Stimulated activated effector memory CD8-positive, alpha-beta T cell treated with anti-CD3 and anti-CD28 coated beads, Interleukin-12 subunit alpha, Interleukin-12 subunit beta, amount 100 ng/mL, for 72 hours (primary cell): Measurements from ENCODE around the gene CSN1S1.
"Not testable (repeated sequence)": the region's sequence is repeated elsewhere in the genome, so short reads cannot be mapped to it uniquely, and the experiment has no call there.

Source experiments
- ATAC-seq: fragments of 150-1000 bp; cut with Tn5 transposase; 2 replicates; pipeline ENCODE4 v1.10.0; 2021
- DNase-seq, 2 donors: peaks; one replicate each; pipeline ENCODE4 v3.0.0; 2021 to 2022; ENCODE audit warnings: low spot score in 2 of 2
- H3K27ac Mint-ChIP-seq: one replicate; pipeline ENCODE4 v1.8.0; 2022; ENCODE audit warnings: mild to moderate bottlenecking, mixed read lengths
- H3K36me3 Mint-ChIP-seq: one replicate; pipeline ENCODE4 v1.8.0; 2022; ENCODE audit warnings: mild to moderate bottlenecking, mixed read lengths
- H3K4me1 Mint-ChIP-seq: one replicate; pipeline ENCODE4 v1.8.0; 2022; ENCODE audit warnings: mixed read lengths
- H3K4me3 Mint-ChIP-seq: one replicate; pipeline ENCODE4 v1.8.0; 2022; ENCODE audit warnings: mild to moderate bottlenecking, mixed read lengths
- H3K9me3 Mint-ChIP-seq: one replicate; pipeline ENCODE4 v1.8.0; 2022; ENCODE audit warnings: mixed read lengths

The CSN1S1 gene

GRCh38 chr4:69930768-69931167, at the start of gene CSN1S1:
TSS of gene CSN1S1 (plus strand) at chr4:69931068. CDS start at chr4:69932556, 1,488 bp downstream.
- peaks cover 3% of the 10 kb centered on the region for H3K9me3 Mint-ChIP-seq
- H3K36me3 Mint-ChIP-seq, result no peaks in the 10 kb centered on the region
- no peaks in the 10 kb centered on the region for H3K4me1 Mint-ChIP-seq
- DNase-seq (no peak), ATAC-seq (no peak)
- H3K27ac Mint-ChIP-seq, result no peak within 1 kb of the TSS
- H3K4me3 Mint-ChIP-seq, result no peak within 1 kb of the TSS

- no peak for ATAC-seq
- H3K9me3 Mint-ChIP-seq, result peaks cover 3% of the 10 kb centered on the region
- no peak overlapping the region for H3K4me3 Mint-ChIP-seq
- DNase-seq, result no peak
- no peak overlapping the region for H3K27ac Mint-ChIP-seq
- H3K36me3 Mint-ChIP-seq, result no peaks in the 10 kb centered on the region
- no peaks in the 10 kb centered on the region for H3K4me1 Mint-ChIP-seq
Measured at GRCh38 chr4:69881173-69881773, 49.6 kb upstream of the CSN1S1 start.

GRCh38 chr4:69882150-69882549, 48.7 kb upstream of the CSN1S1 start:
- no peaks in the 10 kb centered on the region for H3K4me1 Mint-ChIP-seq
- no peaks in the 10 kb centered on the region for H3K36me3 Mint-ChIP-seq
- ATAC-seq, result no peak
- no peak overlapping the region for H3K4me3 Mint-ChIP-seq
- peaks cover 3% of the 10 kb centered on the region for H3K9me3 Mint-ChIP-seq
- DNase-seq, result no peak
- H3K27ac Mint-ChIP-seq, result no peak overlapping the region

- Mint-ChIP-seq H3K36me3 (no peaks in the 10 kb centered on the region), H3K4me1 (no peaks in the 10 kb centered on the region), H3K27ac (no peak overlapping the region), H3K4me3 (no peak overlapping the region), H3K9me3 (peaks cover 4% of the 10 kb centered on the region)
- DNase-seq (no peak), ATAC-seq (no peak)
Measured at GRCh38 chr4:69888336-69888735, 42.5 kb upstream of the CSN1S1 start.

- Mint-ChIP-seq H3K4me3 (no peak overlapping the region), H3K36me3 (no peaks in the 10 kb centered on the region)
Measured at GRCh38 chr4:69894186-69894585, 36.7 kb upstream of the CSN1S1 start.

GRCh38 chr4:69894721-69895120, 36.1 kb upstream of the CSN1S1 start:
- Mint-ChIP-seq H3K9me3 (peaks cover 5% of the 10 kb centered on the region), H3K36me3 (no peaks in the 10 kb centered on the region), H3K4me1 (no peaks in the 10 kb centered on the region), H3K27ac (no peak overlapping the region), H3K4me3 (no peak overlapping the region)
- ATAC-seq (no peak), DNase-seq (no peak)

More at GRCh38 chr4:69894186-69894585, 36.7 kb upstream of the CSN1S1 start:
- ATAC-seq, result no peak
- Mint-ChIP-seq H3K9me3 (peaks cover 5% of the 10 kb centered on the region), H3K27ac (no peak overlapping the region), H3K4me1 (no peaks in the 10 kb centered on the region)
- no peak for DNase-seq

- H3K4me3 Mint-ChIP-seq, result no peak overlapping the region
- ATAC-seq (no peak), DNase-seq (no peak)
- H3K27ac Mint-ChIP-seq, result no peak overlapping the region
- peaks cover 7% of the 10 kb centered on the region for H3K9me3 Mint-ChIP-seq
- no peaks in the 10 kb centered on the region for H3K36me3 Mint-ChIP-seq
- no peaks in the 10 kb centered on the region for H3K4me1 Mint-ChIP-seq
Measured at GRCh38 chr4:69896530-69897116, 34.2 kb upstream of the CSN1S1 start.

GRCh38 chr4:69907151-69907550, 23.7 kb upstream of the CSN1S1 start:
- Mint-ChIP-seq H3K36me3 (no peaks in the 10 kb centered on the region), H3K27ac (no peak overlapping the region), H3K4me1 (no peaks in the 10 kb centered on the region), H3K9me3 (peaks cover 9% of the 10 kb centered on the region), H3K4me3 (no peak overlapping the region)
- no peak for DNase-seq
- no peak for ATAC-seq

GRCh38 chr4:69909195-69909594, 21.7 kb upstream of the CSN1S1 start:
- no peak for ATAC-seq
- Mint-ChIP-seq H3K36me3 (no peaks in the 10 kb centered on the region), H3K9me3 (peaks cover 6% of the 10 kb centered on the region), H3K4me3 (no peak overlapping the region), H3K27ac (no peak overlapping the region), H3K4me1 (no peaks in the 10 kb centered on the region)
- DNase-seq, result no peak

GRCh38 chr4:69910016-69910782, 20.7 kb upstream of the CSN1S1 start:
- no peaks in the 10 kb centered on the region for H3K4me1 Mint-ChIP-seq
- H3K9me3 Mint-ChIP-seq, result peaks cover 4% of the 10 kb centered on the region
- no peak overlapping the region for H3K27ac Mint-ChIP-seq
- no peak overlapping the region for H3K4me3 Mint-ChIP-seq
- H3K36me3 Mint-ChIP-seq, result no peaks in the 10 kb centered on the region
- ATAC-seq (no peak), DNase-seq (no peak)

- ATAC-seq (no peak), DNase-seq (no peak)
- Mint-ChIP-seq H3K9me3 (peaks cover 6% of the 10 kb centered on the region), H3K4me1 (no peaks in the 10 kb centered on the region), H3K27ac (no peak overlapping the region), H3K36me3 (no peaks in the 10 kb centered on the region), H3K4me3 (no peak overlapping the region)
Measured at GRCh38 chr4:69920874-69921273, 10.0 kb upstream of the CSN1S1 start.

GRCh38 chr4:69923782-69924410, 7.0 kb upstream of the CSN1S1 start:
- H3K4me3 Mint-ChIP-seq, ATAC-seq, H3K27ac Mint-ChIP-seq, DNase-seq, H3K36me3 Mint-ChIP-seq, H3K4me1 Mint-ChIP-seq, H3K9me3 Mint-ChIP-seq: not testable (repeated sequence)

GRCh38 chr4:69934150-69934549, 3.3 kb downstream of the CSN1S1 start:
- H3K4me1 Mint-ChIP-seq, result no peaks in the 10 kb centered on the region
- H3K4me3 Mint-ChIP-seq, result no peak overlapping the region
- H3K9me3 Mint-ChIP-seq, result peaks cover 3% of the 10 kb centered on the region
- no peak overlapping the region for H3K27ac Mint-ChIP-seq
- DNase-seq, result no peak
- no peaks in the 10 kb centered on the region for H3K36me3 Mint-ChIP-seq
- no peak for ATAC-seq

GRCh38 chr4:69936566-69936965, 5.7 kb downstream of the CSN1S1 start:
- Mint-ChIP-seq H3K27ac (no peak overlapping the region), H3K4me3 (no peak overlapping the region), H3K9me3 (peaks cover 3% of the 10 kb centered on the region)

GRCh38 chr4:69951602-69952001, 20.7 kb downstream of the CSN1S1 start:
- Mint-ChIP-seq H3K27ac (no peak overlapping the region), H3K4me1 (no peaks in the 10 kb centered on the region), H3K36me3 (no peaks in the 10 kb centered on the region), H3K4me3 (no peak overlapping the region), H3K9me3 (peaks cover 14% of the 10 kb centered on the region)
- DNase-seq (no peak), ATAC-seq (no peak)

More at GRCh38 chr4:69936566-69936965, 5.7 kb downstream of the CSN1S1 start:
- Mint-ChIP-seq H3K36me3 (no peaks in the 10 kb centered on the region), H3K4me1 (no peaks in the 10 kb centered on the region)
- ATAC-seq, result no peak
- DNase-seq, result no peak
